ENCODE data around the gene CCDC63.
"Not testable (repeated sequence)": the region's sequence is repeated elsewhere in the genome, so short reads cannot be mapped to it uniquely, and the experiment has no call there.

The CCDC63 gene

GRCh38 chr12:110927546-110927945, 80.8 kb downstream of the CCDC63 start:
- no peak for DNase-seq

DNA sequence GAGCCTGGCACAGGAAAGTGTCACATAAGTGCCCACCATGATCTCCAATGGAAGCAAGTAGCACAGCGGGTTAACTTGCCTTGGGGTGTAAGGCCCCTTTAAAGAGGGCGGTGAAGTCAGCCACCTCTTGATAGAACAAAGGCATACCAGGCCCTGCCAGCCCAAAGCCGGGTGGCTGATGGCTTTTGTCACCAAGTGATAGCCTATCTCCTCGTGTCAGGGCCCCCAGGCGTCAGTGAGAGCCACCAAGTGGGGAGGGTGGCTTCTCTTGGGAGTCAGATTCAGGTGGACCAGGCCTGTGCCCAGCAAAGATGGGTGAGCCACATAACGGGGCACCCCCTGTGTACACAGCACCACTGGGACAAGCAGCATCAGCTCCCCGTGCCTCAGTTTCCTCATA, 81.9 kb downstream of the CCDC63 start:
- no peak for DNase-seq

DNA sequence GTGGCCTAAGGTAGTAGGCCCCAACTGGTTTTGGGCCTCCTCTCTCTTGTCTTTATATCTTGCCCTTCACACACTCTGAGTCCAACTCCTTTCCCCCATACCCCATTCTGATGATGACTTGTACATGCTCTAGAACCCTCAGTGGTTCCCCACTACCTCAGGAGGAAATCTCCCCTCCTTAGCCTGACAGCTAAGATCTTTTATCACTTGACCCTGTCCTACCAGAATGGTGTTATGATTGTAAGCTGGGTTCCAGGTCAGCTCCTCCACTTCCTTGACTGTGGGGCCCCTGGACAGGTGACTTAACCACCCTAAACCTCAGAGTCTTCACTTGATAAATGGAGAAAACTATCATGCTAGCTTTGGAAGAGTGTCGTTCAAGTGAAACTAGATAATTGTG, 83.0 kb downstream of the CCDC63 start:
- no peak for DNase-seq

DNA sequence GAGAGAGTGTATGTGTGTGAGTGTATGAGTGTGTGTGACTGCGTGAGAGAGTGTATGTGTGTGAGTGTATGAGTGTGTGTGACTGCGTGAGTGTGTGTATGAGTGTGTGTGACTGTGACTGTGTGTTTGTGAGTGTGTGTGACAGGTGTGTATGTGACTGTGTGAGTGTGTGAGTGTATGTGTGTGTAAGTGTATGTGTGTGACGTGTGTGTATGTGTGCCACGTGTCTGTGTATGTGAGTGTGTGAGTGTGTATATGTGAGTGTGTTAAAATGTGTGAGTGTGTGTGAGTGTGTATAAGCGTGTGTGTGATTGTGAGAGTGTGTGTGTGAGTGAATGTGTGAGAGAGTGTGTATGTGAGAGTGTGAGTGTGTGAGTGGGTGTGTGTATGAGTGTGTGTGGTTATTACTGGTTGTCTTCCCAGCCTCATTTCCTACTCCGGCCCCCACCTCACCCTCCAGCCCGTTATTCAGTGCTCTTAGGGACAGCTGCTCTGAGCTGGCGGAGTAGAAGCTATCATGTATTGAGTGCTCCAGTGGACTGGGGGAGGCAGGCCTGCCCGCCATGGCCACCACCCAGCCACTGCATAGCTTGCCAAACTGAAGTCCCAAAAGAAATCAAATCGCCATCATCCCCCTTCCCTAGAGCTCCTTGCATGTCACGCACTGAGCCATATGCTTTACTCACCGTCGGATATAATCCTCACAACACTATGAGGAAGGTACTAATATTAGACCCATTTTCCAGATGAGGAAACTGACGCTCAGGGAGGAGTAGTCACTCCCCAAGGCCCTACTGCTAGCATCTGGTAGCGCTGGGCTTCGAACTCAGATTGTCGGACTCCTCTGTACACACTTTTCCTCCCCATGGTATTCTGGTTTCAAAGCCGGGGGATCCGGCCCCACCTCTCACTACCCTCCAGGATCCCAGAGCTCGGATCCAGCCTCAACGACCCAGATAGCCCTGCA, 83.8 kb downstream of the CCDC63 start:
- no peak for DNase-seq

- DNase-seq, result no peak
Observed at GRCh38 chr12:110931315-110931728, 84.5 kb downstream of the CCDC63 start.

DNA sequence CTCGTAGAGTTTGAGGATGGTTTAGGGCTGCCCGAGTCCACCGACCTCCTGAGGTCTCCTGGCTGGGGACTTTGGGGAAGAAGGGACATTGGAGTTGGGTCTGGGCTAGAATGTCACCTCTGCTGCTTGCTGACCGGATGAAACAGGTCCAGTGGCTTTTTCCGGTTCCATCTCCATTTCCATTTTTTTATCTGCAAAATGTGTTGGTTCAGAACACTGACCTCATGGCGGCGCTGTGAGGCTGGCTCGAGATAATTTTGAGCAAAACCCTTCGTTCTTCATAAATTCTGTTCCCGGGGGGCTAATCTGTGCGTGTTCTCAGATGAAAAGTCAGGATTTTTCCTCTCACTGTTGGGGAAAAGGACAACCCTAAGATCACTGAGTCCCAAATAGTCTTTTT, 85.3 kb downstream of the CCDC63 start:
- DNase-seq, result no peak

- DNase-seq, result no peak
Observed at GRCh38 chr12:110933326-110933974, 86.7 kb downstream of the CCDC63 start.

DNA sequence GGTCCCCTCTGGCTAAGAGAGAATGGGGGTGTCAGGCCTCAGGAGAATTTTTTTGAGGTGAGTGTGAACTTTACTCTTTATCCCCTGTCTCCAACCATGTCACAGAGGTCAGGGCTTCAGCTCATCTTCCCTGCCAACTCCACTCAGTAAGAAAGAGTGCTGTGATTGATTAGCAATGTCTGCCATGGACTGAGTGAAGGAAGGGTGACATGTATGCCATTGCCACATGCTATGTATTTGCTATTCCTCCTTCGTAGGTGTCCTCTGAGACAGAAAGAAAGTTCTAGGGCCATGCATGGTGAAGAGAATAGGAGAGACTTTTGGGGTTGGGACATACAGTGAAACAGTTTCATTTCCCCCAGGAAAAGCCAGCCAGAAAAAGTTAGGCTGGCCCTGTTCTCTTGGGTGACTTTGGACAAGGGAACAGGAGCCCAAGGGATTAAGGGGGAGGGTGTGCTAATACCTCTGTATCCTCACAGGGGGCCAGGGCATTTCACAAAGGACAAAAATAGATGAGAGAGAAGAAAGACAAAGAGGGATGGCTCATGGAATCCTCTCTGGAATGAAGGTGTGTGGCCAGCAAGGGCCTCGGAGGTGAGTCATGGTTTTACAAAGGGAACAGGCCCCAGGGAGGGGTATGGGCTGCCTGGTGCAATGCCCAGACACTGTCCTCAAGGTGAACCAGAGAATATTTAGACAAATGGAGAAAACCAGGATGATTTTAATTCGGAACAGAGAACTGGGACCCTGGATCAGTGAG, 87.5 kb downstream of the CCDC63 start:
- DNase-seq, result no peak

- DNase-seq, result no peak
Observed at GRCh38 chr12:110935588-110935987, 88.8 kb downstream of the CCDC63 start.

- DNase-seq, result no peak
Observed at GRCh38 chr12:110936367-110937103, 89.7 kb downstream of the CCDC63 start.

GRCh38 chr12:110937104-110937641, 90.4 kb downstream of the CCDC63 start:
- DNase-seq, result peak; percentile 37 to 67

GRCh38 chr12:110940296-110940695, 93.5 kb downstream of the CCDC63 start:
- DNase-seq, result no peak

DNA sequence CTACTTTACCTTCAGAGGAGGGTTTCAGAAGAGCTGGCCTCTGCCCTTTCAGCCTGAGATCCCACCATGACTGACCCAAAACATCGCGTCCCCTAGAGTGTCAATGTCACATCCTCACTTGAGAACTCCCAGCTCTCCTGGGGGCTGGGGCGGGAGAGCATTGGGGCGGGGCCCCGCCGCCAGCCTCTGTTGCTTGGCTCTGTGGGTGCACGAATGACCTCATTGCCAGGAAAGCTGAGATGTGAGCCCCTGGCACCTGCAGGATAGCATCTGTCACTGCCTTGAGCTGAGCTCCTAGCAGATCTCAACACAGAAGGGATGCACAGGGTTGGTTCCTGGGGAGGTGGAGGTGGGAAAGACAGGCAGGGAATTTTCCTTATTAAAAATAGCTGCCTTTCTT, 94.1 kb downstream of the CCDC63 start:
- no peak for DNase-seq

DNA sequence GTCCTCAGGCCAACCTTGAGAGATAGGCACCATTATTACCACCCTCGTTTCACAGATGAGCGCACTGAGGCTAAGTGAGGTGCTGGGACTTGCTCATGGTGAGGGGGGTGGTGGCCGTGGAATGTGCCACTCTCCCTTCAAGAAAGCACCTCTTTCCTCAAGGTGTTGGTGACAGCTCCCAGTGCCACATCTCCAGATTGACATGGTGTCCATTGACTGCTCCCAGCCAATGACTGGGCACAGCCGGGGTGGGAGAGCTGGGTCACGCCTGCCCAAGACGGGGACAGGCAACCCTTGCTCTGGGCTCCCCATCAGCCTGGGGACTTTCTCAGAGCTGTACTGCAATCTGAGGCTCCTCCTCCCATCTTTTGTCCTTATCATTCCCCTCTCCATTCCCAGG, 94.6 kb downstream of the CCDC63 start:
- no peak for DNase-seq

DNA sequence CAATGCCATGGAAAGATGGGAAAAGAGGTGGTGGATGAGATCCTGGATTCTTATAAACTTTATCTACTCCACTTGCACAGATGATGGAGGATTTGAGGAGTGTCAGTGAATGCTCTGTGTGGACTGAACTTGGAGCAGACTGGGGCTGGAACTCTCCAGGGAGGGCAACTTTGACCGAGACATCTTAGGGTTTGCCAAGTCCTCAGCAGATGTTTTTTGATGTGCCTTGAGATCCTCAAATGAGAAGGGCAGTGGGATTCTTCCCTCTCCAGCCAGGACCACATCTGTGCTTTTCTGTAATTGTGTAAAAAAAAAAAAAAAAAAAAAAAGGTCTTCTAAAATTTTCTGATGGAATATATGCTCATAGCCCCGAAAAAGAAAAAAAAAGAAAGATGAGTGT, 96.6 kb downstream of the CCDC63 start:
- DNase-seq, result no peak

DNA sequence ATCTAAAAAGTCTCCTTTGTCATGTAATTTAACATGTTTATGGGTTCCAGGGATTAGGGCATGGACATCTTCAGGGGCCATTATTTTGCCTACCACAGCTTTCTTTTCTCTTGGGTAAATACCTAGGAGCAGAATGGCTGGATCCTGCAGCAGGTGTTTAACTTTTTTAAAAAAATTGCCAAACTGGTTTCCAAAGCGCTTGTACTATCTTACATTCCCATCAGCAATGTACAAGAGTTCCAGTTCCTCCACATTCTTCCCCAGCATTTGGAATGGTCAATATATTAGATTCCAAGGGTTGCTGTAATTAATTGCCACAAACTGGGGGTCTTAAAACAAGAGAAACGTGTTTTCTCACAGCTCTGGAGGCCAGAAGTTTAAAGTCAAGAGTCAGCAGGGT, 101.3 kb downstream of the CCDC63 start:
- DNase-seq, result no peak

DNA sequence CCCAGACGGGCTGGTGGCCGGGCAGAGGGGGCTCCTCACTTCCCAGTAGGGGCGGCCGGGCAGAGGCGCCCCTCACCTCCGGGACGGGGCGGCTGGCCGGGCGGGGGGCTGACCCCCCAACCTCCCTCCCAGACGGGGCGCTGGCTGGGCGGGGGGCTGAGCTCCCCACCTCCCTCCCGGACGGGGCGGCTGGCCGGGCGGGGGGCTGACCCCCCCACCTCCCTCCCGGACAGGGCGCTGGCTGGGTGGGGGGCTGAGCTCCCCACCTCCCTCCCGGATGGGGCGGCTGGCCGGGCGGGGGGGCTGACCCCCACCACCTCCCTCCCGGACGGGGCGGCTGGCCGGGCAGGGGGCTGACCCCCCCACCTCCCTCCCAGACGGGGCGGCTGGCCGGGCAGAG, 103.7 kb downstream of the CCDC63 start:
- DNase-seq, result not testable (repeated sequence)

DNA sequence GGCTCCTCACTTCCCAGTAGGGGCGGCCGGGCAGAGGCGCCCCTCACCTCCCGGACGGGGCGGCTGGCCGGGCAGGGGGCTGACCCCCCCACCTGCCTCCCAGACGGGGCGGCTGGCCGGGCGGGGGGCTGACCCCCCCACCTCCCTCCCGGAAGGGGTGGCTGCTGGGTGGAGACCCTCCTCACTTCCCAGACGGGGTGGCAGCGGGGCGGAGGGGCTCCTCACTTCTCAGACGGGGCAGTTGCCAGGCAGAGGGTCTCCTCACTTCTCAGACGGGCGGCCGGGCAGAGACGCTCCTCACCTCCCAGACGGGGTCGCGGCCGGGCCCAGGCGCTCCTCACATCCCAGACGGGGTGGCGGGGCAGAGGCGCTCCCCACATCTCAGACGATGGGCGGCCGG, 104.1 kb downstream of the CCDC63 start:
- not testable (repeated sequence) for DNase-seq

Measured in NCI-H1930 (cell line).